GM10266 (cell line): Measurements from ENCODE around the gene PPP2R2D.

Experiments used
- DNase-seq: peaks from one replicate; pipeline ENCODE4 v3.0.0; 2012; ENCODE audit errors: extremely low spot score
- TF ChIP-seq, protein P1 (sequence below): IDR thresholded peaks from 2 replicates; pipeline ENCODE4 v1.5.1; 2012; ENCODE audit warnings: mild to moderate bottlenecking, low read depth; ENCODE audit not compliant: control insufficient read depth, insufficient read depth; ENCODE audit errors: missing control alignments

The PPP2R2D gene

DNA sequence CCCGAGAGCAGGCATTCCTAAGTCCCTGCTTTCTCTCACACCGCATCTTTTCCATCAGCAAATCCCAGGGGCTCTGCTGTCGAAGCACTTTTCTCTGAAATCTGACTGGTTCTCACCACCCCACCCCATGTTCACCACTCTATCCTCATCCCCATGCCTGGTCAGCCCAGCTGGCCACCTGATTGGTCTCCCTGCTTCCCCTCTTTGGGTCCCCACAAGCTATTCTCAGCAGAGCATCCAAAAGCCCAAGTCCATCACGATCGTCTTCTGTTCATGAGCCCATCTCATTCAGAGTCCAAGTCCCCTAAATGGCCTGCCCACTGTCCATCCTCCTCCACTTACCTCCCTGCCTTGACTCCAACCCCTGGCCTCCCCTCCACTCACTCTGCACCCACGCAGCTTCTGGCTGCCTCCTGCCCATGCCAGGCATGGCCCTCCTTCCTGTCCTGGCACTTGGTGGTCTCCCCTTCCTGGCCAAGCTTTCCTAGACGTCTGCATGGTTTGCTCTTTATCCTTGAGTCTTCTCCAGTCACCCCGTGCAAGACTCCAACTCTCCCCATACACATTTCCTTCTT lies 1.6 kb upstream of the PPP2R2D start:
- TF ChIP-seq, protein P1, sequence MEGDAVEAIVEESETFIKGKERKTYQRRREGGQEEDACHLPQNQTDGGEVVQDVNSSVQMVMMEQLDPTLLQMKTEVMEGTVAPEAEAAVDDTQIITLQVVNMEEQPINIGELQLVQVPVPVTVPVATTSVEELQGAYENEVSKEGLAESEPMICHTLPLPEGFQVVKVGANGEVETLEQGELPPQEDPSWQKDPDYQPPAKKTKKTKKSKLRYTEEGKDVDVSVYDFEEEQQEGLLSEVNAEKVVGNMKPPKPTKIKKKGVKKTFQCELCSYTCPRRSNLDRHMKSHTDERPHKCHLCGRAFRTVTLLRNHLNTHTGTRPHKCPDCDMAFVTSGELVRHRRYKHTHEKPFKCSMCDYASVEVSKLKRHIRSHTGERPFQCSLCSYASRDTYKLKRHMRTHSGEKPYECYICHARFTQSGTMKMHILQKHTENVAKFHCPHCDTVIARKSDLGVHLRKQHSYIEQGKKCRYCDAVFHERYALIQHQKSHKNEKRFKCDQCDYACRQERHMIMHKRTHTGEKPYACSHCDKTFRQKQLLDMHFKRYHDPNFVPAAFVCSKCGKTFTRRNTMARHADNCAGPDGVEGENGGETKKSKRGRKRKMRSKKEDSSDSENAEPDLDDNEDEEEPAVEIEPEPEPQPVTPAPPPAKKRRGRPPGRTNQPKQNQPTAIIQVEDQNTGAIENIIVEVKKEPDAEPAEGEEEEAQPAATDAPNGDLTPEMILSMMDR = no peak

DNA sequence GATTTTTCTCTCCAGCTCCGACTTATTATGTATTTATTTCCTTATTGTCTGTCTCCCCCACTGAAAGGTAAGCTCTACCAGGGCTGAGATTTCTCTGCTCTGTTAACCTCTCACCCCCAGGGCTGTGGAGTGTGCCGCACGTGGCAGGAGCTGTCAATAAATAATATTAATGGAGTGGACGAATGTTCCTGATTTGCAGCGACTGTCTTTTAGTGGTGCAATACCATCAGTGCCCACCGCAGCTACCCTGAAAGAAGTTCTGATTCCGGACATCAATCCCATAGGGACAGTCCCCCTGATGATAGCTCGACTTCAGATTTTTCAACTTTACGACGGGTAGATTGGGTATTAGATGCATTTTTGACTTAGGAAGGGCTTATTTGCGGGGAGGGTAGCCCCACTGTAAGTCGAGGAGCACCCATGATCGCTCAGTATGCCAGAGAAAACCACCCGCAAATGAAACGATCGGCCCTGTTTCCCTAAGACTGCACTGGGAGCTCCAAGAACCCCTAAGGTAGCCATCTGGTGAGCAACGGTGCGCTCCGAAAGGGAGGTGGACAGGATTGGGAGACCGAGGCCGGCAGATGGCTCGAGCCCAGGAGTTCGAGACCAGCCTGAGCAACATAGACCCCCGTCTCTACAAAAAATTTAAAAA lies 986 bp upstream of the PPP2R2D start:
- TF ChIP-seq, protein P1 = no peak
- DNase-seq = no peak

More for the DNA sequence above, 1.6 kb upstream of the PPP2R2D start:
- no peak for DNase-seq

DNA sequence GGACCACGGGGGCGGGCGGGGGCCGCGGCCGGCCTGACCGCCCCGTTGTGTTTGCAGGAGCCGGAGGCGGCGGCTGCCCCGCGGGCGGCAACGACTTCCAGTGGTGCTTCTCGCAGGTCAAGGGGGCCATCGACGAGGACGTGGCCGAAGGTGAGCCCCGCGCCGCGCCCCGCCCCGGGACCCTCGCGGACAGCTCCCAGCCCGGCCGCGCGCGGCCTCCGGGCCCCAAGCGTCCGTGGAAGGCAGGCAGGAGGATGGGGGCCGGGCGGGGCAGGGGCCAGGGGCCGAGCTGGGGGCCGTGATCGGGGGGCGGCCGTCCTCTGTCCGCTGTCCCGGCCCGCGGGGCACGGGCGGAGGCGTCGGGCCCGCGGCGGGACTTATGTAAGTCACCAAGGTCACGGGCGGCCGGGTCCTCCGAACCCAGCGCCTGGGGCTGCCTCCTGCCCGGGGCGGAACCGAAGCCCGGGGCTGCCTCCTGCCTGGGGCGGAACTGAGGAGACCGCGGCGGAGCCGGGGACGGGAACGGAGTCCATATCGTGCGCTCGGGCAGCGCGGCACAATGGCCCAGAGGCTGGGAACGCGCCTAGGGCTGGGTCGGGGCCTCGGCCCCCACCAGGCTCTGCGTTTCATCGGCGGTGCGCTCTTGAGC lies 497 bp downstream of the PPP2R2D start:
- TF ChIP-seq, protein P1 = no peak
- peak; percentile 55 for DNase-seq

DNA sequence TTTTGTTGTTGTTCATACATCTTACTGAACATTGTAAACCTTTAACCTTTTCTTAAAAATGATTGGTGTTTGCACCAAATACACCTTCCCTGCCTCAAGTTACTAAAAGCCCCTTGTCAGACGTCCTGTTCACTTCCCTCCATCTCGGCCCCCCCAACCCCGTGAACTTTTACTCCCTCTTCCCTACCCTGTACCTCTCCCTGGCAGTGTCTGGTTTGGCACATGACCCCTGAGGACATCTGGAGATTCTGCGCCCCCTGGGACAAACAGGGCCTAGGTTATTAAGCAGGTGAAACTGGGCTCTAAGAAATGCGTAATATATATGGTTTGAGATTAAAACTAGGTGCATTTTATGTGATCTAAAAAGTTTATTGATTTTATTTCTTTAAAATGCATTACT lies 1.4 kb downstream of the PPP2R2D start:
- TF ChIP-seq, protein P1 = no peak
- DNase-seq = no peak

DNA sequence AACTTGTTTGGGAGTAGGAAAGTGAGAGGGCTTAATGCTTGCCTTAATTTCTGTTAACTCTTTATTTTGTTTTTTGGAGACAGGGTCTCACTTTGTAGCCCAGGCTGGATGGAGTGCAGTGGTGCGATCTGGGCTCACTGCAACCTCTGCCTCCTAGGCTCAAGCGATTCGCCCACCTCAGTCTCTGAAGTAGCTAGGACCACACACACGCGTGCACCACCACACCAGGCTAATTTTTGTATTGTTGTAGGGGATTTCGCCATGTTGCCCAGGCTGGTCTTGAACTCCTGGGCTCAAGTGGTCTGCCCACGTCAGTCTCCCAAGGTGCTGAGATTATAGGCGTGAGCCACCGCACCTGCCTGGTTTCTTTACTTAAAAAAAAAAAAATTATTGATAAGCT lies 1.9 kb downstream of the PPP2R2D start:
- DNase-seq = no peak
- TF ChIP-seq, protein P1 = no peak

DNA sequence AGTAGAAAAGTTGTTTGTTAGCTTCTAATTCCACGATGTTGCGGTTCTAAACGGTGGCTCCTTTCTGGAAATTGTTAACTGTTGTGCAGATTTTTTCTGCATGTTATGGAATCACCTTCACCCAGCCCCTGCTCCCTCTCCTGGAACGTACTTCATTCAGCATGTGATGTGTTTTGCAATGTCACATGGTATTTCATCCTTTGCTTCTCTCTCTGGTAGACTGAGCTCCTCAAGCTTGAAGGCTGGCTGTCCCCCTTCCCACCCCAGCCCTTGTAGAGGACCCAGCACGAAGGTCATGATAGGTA lies 4.4 kb downstream of the PPP2R2D start:
- TF ChIP-seq, protein P1 = no peak
- DNase-seq = no peak
